OCI-LY7 (cell line): Measurements from ENCODE around the gene DHX29.

Source experiments
- CTCF ChIP-seq: fragments of 200-600 bp; sonication (generic); conservative IDR thresholded peaks from 2 replicates; pipeline ENCODE4 v1.5.1; 2014; ENCODE audit warnings: mild to moderate bottlenecking, antibody characterized with exemption, low read length, moderate library complexity, mixed read lengths
- EZH2phosphoT487 ChIP-seq: fragments of 200-600 bp; sonication (generic); IDR thresholded peaks from 2 replicates; pipeline ENCODE4 v1.6.1; 2018; ENCODE audit warnings: low read depth, borderline replicate concordance, mild to moderate bottlenecking, mixed run types, antibody characterized with exemption, low read length, moderate library complexity, mixed read lengths

GRCh38 chr5:55289808-55290207 is 17.7 kb downstream of the DHX29 start:
- TF ChIP-seq CTCF, result no peak
- TF ChIP-seq EZH2phosphoT487, result no peak
